Small intestine (tissue), 7 donors: ENCODE data around the gene LYSMD3. TPM values are rescaled to one million over a fixed set of nuclear protein-coding genes. Genes with fewer than 3 reads are reported as not detected.

Source experiments
- DNase-seq, 2 donors: peaks; one replicate each; pipeline versions ENCODE4 v3.0.0 to v3.0.0-alpha.2; 2013
- FAIRE-seq: peaks from 2 replicates; lab custom pipeline; 2012; peaks lifted over from hg19 to GRCh38; lab: Jason Lieb, UNC
- H3K27ac ChIP-seq, 3 donors: one replicate each; pipeline ENCODE4 v1.5.1; 2013; ENCODE audit warnings: low read length in 2 of 3, mild to moderate bottlenecking in 2 of 3, control low read depth in 1 of 3, inconsistent platforms in 1 of 3, low read depth in 1 of 3, moderate library complexity in 1 of 3
- H3K27me3 ChIP-seq, 3 donors: one replicate each; pipeline ENCODE4 v1.6.1; 2013; ENCODE audit warnings: low read length in 3 of 3, inconsistent platforms in 1 of 3; ENCODE audit not compliant: control insufficient read depth in 3 of 3, insufficient read depth in 3 of 3
- H3K36me3 ChIP-seq, 3 donors: one replicate each; pipeline ENCODE4 v1.6.1; 2013; ENCODE audit warnings: low read length in 3 of 3, inconsistent platforms in 1 of 3, low read depth in 1 of 3, mild to moderate bottlenecking in 1 of 3, moderate library complexity in 1 of 3; ENCODE audit not compliant: control insufficient read depth in 3 of 3, insufficient read depth in 2 of 3
- H3K4me1 ChIP-seq, 3 donors: one replicate each; pipeline ENCODE4 v1.6.1; 2013; ENCODE audit warnings: low read length in 2 of 3, inconsistent platforms in 1 of 3, low read depth in 1 of 3, mild to moderate bottlenecking in 1 of 3, moderate library complexity in 1 of 3; ENCODE audit not compliant: control insufficient read depth in 3 of 3, insufficient read depth in 2 of 3
- H3K4me3 ChIP-seq, 3 donors: one replicate each; pipeline ENCODE4 v1.5.1; 2013; ENCODE audit warnings: low read length in 3 of 3, control low read depth in 1 of 3, inconsistent platforms in 1 of 3, low read depth in 1 of 3, mild to moderate bottlenecking in 1 of 3, moderate library complexity in 1 of 3
- H3K9me3 ChIP-seq, 2 donors: one replicate each; pipeline ENCODE4 v1.6.1; 2013; ENCODE audit warnings: low read depth in 1 of 2, low read length in 1 of 2; ENCODE audit not compliant: control insufficient read depth in 2 of 2, insufficient read depth in 1 of 2
- WGBS, 3 donors: extraction: QIAGEN DNeasy Blood & Tissue Kit; methylation state at CpG; one replicate each; pipeline ENCODE4 v1.1.7; 2013; 5-methylcytosine and 5-hydroxymethylcytosine counted together
- polyA plus RNA-seq, 4 donors: library from polyadenylated mRNA; stranded (reverse) in 3 of 4; unstranded in 1 of 4; fragments of 200-250 nt in 3 of 4; fragments of 120-200 nt in 1 of 4; gene quantifications; one replicate each; pipeline versions ENCODE4 v1.2.1 to v1.2.3, GENCODE V29; 2013
- donor health status: healthy with polysubstance abuse.
- donor health status: control.
- donor health status: control.
- donor health status: Bipolar disorder and iron deficiency.
- donor health status: healthy.

Gene LYSMD3
- polyA plus RNA-seq, 4 donors, result 7.0 to 24.6 (median 8.1) TPM

- Histone ChIP-seq H3K27ac (no peak overlapping the region), H3K27me3 (peaks cover 0 to 2% (median 0%) of the 10 kb centered on the region in 3 donors), H3K4me3 (no peak overlapping the region), H3K36me3 (no peaks in the 10 kb centered on the region), H3K4me1 (no peaks in the 10 kb centered on the region), H3K9me3 (no peaks in the 10 kb centered on the region)
- DNase-seq (no peak), FAIRE-seq (no peak)
- 76 to 88% (median 77%) methylated on average over 4 of the region's 4 CpGs for WGBS, 3 donors
Measured at GRCh38 chr5:90546216-90546837, 16.9 kb upstream of the LYSMD3 start.

- Histone ChIP-seq H3K9me3 (no peaks in the 10 kb centered on the region), H3K27ac (no peak overlapping the region), H3K4me1 (no peaks in the 10 kb centered on the region), H3K4me3 (no peak overlapping the region), H3K36me3 (no peaks in the 10 kb centered on the region), H3K27me3 (peaks cover 0 to 2% (median 0%) of the 10 kb centered on the region in 3 donors)
- DNase-seq (no peak), FAIRE-seq (no peak)
- WGBS, 3 donors, result 70 to 79% (median 75%) methylated on average over 2 of the region's 2 CpGs
Measured at GRCh38 chr5:90545511-90545910, 16.1 kb upstream of the LYSMD3 start.

DNA sequence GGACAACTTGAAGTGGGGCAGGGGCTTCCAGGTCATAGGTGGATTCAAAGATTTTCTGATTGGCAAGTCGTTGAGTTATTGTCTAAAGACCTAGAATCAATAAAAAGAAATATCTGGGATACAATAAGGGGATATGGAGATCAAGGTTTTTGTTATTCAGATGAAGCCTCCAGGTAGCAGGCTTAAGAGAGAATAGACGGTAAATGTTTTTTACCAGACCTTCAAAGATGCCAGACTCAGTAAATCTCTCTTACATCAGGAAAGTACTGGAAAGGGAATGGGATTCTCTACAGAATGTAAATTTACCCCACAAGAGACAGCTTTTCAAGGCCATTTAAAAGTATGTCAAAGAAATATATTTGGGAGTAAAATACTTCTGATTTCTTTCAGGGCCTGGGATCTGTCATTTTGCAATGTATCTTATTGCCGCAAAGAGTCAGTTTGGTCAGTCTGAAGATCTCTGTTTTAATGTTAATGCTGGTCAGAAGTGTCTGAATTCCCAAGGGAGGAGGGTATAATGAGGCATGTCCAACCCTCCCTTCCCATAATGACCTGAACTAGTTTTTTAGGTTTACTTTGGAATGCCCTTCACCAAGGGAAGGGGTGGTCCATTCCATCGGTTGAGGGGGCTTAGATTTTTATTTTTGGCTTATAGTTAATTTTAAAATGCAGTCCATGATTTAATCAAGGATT lies 13.6 kb upstream of the LYSMD3 start:
- DNase-seq (no peak), FAIRE-seq (no peak)
- Histone ChIP-seq H3K4me3 (no peak overlapping the region), H3K27ac (no peak overlapping the region), H3K9me3 (no peaks in the 10 kb centered on the region), H3K36me3 (no peaks in the 10 kb centered on the region), H3K4me1 (no peaks in the 10 kb centered on the region), H3K27me3 (no peaks in the 10 kb centered on the region)
- WGBS, 3 donors, result 54 to 66% (median 56%) methylated on average over 4 of the region's 4 CpGs

GRCh38 chr5:90534922-90535321 lies 5.5 kb upstream of the LYSMD3 start:
- Histone ChIP-seq H3K27me3 (no peaks in the 10 kb centered on the region), H3K4me3 (no peak overlapping the region), H3K36me3 (no peaks in the 10 kb centered on the region), H3K4me1 (no peaks in the 10 kb centered on the region), H3K9me3 (no peaks in the 10 kb centered on the region), H3K27ac (no peak overlapping the region)
- WGBS, 3 donors, result 13 to 64% (median 38%) methylated on average over 3 of the region's 3 CpGs
- DNase-seq, result peak; percentile 11 to 25
- FAIRE-seq, result no peak

- Histone ChIP-seq H3K27ac (no peak overlapping the region), H3K27me3 (no peaks in the 10 kb centered on the region), H3K9me3 (no peaks in the 10 kb centered on the region), H3K4me3 (no peak overlapping the region), H3K4me1 (no peaks in the 10 kb centered on the region), H3K36me3 (no peaks in the 10 kb centered on the region)
- 80 to 92% (median 81%) methylated on average over 3 of the region's 3 CpGs for WGBS, 3 donors
- FAIRE-seq (no peak), DNase-seq (no peak)
Measured at GRCh38 chr5:90533794-90534193, 4.4 kb upstream of the LYSMD3 start.

- DNase-seq (no peak), FAIRE-seq (no peak)
- Histone ChIP-seq H3K4me3 (no peak overlapping the region), H3K36me3 (no peaks in the 10 kb centered on the region), H3K27me3 (no peaks in the 10 kb centered on the region), H3K27ac (no peak overlapping the region), H3K9me3 (no peaks in the 10 kb centered on the region), H3K4me1 (peaks cover 0 to 6% (median 5%) of the 10 kb centered on the region in 3 donors)
- 45 to 58% (median 58%) methylated on average over 9 of the region's 9 CpGs for WGBS, 3 donors
Measured at GRCh38 chr5:90530736-90531487, 1.5 kb upstream of the LYSMD3 start.

- Histone ChIP-seq H3K27me3 (no peaks in the 10 kb centered on the region), H3K9me3 (no peaks in the 10 kb centered on the region), H3K27ac (peak overlapping the region; percentile 67 to 96 (median 92)), H3K4me3 (peak overlapping the region; percentile 61 to 98 (median 63)), H3K4me1 (peaks cover 0 to 6% (median 5%) of the 10 kb centered on the region in 3 donors), H3K36me3 (no peaks in the 10 kb centered on the region)
- WGBS, 3 donors, result 3 to 5% (median 4%) methylated on average over 13 of the region's 13 CpGs
- FAIRE-seq (no peak), DNase-seq (peak in 1 of 2 donors; percentile 86)
Measured at GRCh38 chr5:90529939-90530677, 724 bp upstream of the LYSMD3 start.
